GM21576 (cell line): Measurements from ENCODE around the gene LGALS8.
"Not testable (repeated sequence)": the region's sequence is repeated elsewhere in the genome, so short reads cannot be mapped to it uniquely, and the experiment has no call there.

ENCODE experiments used
- ATAC-seq: cut with Tn5 transposase; IDR thresholded peaks from one replicate; pipeline ENCODE4 v1.9.1; 2021; ENCODE audit warnings: mild to moderate bottlenecking, moderate library complexity; ENCODE audit not compliant: unreplicated experiment

Gene LGALS8

DNA sequence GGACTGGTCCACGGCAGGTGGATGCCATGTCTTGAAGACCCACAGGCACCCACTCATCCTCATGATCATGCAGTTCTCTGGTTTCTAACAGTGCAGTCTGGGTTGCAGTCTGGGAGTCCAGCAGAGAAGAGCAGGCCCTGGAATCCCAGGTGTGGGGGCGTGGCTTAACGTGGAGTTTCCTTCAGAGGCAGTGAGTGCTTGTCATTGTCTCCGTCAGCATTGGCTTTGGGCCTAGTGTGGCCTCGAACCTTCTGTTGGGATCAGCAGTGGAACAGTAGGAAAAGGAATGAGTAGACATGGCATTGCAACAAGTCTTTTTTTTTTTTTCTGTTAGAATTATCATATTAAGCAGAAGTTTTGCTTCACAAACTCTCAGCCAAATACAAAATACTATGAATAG lies 12.8 kb downstream of the LGALS8 start:
- no peak for ATAC-seq

- ATAC-seq, result no peak
Observed at GRCh38 chr1:236540813-236541465, 17.2 kb downstream of the LGALS8 start.

DNA sequence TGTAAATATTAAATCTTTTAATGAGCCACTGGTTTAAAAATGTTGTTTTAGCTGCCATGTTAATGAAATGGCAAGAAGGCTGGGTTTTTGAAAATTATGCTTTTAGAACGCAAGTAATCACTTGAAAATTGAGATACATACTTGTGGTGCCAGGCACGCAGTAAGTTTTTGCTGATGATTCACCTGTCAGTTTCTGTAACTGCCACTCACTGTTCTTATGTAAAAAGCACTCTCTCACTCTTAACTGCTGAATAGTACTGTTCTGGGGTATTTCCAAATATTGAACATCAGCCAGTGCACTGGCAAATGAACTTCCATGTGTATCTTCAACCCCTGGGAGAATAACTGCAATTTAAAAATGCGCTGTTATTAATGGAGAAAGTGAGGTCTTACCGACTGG lies 17.9 kb downstream of the LGALS8 start:
- ATAC-seq, result no peak

GRCh38 chr1:236543065-236543669 lies 19.4 kb downstream of the LGALS8 start:
- no peak for ATAC-seq

- no peak for ATAC-seq
Observed at GRCh38 chr1:236545621-236546169, 21.9 kb downstream of the LGALS8 start.

GRCh38 chr1:236548452-236548851 lies 24.7 kb downstream of the LGALS8 start:
- ATAC-seq, result no peak

DNA sequence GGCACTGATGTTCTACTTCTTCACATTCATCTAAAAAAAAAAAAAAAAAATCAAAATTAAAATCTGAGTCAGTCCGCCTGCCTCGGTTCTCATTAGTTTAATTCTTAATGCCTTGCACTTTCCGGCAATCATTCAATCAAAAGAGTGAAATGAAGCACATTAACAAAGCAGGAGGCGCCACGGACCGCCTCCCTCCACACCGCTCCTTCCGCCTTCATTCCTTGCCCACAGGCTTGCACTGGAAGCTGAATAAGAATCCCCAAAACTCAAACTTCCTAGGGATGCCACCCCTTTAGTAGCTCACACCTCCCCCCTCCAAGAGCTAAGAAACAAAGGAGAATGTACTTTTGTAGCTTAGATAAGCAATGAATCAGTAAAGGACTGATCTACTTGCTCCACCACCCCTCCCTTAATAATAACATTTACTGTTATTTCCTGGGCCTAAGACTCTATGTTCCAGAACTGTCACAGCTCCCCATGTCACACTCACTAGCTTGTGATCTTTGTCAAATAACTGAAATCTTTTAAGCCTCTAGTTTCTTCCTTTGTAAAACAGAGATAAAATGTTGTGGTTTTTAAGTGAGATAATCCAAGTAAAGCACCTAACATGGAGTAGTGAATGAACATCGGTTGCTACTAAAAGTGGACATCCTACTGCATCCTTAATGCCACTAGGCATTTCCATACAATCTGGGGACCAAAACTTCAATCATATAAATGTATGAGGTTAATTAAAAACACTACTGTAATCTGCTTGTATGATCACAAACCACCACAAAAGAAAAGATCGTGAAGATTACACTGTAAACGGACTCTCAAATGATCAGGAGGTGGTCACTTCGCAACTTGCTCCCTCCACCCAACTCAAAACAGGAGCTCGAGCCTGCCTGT lies 27.4 kb downstream of the LGALS8 start:
- ATAC-seq, result no peak

DNA sequence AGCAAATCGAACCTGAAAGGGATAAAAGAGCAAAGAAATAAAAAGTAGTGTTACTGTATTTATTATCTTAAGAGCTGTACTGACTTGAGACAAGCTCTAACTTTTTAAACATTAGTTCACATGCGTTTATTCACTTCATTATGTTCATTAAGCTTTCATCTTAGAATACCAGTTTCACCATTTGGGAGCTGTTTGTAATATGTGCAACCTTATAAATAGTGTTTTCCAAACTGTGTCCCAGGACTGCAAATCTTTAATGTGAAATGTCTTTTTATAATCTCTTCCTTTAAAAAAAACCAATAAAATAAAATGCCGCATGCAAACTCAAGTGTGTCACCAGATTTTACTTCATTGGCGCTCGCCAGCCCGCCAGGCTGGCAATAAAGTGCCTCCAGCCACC lies 28.3 kb downstream of the LGALS8 start:
- no peak for ATAC-seq

- ATAC-seq, result no peak
Observed at GRCh38 chr1:236552901-236553300, 29.1 kb downstream of the LGALS8 start.

DNA sequence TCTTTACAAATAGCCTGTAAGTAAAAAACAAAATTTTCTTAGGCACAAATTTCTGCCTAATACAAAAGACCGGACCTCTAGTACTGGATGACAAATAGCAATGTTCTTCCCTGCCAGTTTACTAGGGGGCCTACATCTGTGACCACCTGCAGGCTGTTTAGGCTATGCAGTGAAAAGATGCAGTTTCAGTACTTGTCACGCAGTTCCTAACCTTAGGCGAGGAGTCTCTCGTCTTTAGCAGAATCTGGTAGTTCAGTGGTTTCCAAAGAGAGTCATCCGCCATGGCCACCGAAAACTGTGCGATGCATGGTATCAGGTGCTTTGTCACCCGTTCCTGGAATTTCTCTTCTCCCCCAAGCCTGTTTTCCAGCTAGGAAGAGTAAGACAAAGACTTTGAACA lies 29.6 kb downstream of the LGALS8 start:
- ATAC-seq, result no peak

GRCh38 chr1:236556606-236557005 lies 32.8 kb downstream of the LGALS8 start:
- ATAC-seq, result no peak

DNA sequence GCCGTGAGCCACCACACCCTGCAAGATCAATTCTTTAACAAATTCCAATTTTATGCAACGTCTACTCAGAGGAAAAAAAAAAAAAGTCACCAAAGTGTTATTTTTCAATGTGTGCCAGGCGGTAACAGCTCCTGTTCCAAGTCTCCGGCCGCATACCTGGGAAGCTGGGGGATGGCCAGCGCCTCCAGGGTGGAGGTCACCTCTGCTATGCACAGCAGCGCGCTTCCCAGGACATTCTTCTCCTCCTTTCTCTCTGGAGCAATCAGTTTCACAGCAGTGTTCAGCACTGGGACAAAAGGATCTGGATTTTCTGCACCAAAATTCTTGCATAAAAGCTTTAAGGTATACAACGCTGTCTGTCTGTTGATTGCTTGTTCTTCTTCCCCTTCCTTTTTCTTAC lies 34.3 kb downstream of the LGALS8 start:
- no peak for ATAC-seq

- ATAC-seq, result no peak
Observed at GRCh38 chr1:236558846-236559245, 35.1 kb downstream of the LGALS8 start.

DNA sequence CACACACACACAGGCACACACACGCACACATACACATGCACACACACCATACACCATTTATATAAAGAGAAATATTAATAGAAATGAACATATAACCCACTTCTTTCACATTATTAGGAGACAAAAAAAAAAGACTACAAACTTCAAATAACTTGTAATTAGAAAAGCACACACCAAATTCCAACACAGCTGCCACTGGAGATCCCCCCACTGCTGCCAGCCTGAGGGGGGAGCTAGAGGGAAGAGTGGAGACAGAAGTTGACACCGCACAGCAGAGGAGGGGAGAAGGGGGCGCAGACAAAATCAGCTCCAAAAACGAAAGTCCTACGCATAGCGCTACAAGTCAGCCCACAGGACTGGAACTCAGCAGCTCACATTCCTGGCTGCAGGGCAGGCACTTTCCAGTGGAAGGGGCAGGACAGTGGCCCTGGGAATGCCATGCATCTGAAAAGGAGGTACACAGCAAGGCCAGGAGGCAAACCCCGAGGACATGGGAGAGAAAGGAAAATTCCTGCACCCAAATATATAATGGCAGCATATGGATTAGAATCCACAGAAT lies 36.5 kb downstream of the LGALS8 start:
- ATAC-seq, result no peak

DNA sequence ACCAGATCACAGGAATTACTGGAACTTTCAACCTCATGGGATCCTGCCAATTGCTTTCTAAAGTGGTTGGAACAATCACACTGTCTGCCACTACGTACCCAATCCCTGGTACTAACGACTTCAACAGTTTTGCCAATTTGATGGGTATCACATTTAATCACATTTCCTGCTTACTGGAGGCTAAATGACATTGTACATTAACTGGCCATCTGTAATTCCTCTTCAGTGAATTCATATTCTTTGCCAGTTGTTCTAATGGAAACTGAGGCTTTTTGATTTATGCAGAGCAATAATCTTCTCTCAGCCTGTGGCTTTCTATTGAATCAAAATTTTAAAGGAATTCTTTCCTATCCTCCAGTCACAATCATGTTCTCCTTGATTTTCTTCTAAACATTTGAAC lies 38.2 kb downstream of the LGALS8 start:
- no peak for ATAC-seq

- ATAC-seq, result no peak
Observed at GRCh38 chr1:236565530-236565929, 41.7 kb downstream of the LGALS8 start.

DNA sequence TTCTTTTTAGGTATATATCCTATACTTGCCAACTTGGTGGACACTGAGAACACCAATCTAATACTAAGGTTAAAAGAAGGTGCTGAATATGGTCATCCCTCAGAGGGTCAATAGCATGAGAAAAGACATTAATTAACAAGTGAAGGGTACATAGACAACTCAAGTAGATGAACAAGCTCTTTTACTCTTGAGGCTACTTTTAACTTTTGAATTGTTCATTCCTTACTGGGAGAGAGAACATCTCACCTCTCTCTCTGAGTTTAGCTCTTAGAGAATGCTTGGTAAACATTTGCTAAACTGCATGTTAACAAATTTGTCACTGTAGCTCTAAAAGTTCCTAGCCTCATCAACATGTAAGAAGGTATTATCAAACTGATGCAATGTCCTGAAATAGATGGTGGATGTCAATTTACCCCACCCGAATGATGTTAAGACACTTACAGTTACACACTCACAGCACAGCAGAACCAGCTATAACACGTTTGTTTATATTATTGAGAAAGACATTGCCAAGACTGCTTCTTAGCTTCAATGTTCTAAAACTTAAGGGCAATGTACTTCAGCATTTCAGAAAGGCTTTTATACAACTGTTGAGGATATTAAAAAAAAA lies 44.6 kb downstream of the LGALS8 start:
- no peak for ATAC-seq

- no peak for ATAC-seq
Observed at GRCh38 chr1:236575523-236575922, 51.7 kb downstream of the LGALS8 start.

- no peak for ATAC-seq
Observed at GRCh38 chr1:236576004-236576403, 52.2 kb downstream of the LGALS8 start.

DNA sequence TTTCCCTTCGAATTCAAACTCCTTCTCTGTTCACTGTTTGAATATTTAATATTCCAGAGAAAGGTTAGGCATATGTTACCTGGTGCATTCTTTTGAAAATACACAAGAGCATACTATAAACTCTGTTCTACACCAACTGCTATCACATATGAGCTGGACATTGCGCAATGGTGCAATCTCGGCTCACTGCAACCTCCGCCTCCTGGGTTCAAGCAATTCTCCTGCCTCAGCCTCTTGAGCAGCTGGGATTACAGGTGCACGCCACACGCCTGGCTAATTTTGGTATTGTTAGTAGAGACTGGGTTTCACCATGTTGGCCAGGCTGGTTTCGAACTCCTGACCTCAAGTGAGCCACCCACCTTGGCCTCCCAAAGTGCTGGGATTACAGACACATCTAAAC lies 53.3 kb downstream of the LGALS8 start:
- not testable (repeated sequence) for ATAC-seq

DNA sequence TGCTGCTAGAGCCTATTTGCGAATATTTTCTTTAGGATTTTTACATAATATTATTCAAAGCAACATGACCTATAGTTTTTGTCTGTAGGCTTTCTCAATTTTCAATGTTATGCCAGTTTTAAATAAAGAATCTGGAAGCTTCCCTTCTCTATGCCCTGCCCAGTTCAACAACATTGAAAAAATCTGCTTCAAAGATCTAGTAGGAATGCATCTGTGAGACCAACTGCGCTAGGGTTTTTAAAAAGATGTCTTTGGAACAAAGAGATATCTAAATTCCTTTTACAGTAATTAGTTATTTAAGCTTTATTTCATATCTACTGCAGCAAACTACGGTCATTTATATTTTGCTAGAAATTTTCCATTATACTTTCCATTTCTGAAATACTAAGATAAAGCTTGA lies 54.9 kb downstream of the LGALS8 start:
- no peak for ATAC-seq
